Activated CD4-positive, alpha-beta T cell treated with anti-CD3 and anti-CD28 coated beads for 4 hours (primary cell): ENCODE data around the gene ATP6V1G1.
A peak's percentile ranks its signal among the peaks of the same experiment; 100 is the strongest.
"Not testable (repeated sequence)": the region's sequence is repeated elsewhere in the genome, so short reads cannot be mapped to it uniquely, and the experiment has no call there.

ENCODE experiments used
- DNase-seq, 2 donors: peaks; one replicate each; pipeline ENCODE4 v3.0.0-alpha.2; 2020

Gene ATP6V1G1, protein sequence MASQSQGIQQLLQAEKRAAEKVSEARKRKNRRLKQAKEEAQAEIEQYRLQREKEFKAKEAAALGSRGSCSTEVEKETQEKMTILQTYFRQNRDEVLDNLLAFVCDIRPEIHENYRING

DNA sequence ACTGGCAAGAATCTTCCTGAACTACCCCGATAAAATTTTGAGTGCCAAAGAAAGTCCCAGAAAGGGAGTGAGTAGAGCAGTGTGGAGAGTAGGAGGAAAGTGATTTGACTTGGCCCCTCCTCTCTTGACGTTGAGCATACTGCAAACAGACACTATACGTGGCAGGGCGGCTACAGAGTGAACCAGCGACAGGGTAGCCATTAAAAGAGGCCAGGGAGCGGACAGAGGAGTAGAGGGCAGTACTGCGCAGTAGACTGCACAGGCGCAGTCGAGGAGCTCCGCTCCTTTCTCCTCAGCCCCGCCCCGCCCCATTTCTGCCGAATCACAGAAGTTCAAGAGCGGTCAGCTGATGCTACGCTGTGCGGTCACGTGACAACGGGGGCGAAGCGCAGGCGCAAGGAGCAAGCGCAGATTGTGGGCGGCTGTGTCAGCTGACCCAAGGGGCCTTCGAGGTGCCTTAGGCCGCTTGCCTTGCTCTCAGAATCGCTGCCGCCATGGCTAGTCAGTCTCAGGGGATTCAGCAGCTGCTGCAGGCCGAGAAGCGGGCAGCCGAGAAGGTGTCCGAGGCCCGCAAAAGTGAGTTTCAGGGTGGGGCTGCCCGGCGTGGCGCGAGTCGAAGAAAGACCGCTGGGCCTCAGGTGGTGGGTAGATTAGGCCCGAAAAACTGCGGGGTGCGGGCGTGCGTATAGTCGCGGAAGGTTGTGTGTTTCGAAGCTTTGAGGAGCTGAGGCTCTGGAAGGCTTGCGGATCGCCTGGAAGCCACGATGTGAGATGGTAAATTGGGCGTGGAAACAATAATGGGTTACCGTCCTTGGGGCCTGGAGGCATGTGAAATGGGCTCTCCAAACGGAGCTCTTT lies at the start of gene ATP6V1G1:
ATP6V1G1 (plus strand) TSS at position 425 of the 858 bp plus-strand sequence; CDS start at position 495, 70 bp downstream.
- peak; percentile 99 for DNase-seq

DNA sequence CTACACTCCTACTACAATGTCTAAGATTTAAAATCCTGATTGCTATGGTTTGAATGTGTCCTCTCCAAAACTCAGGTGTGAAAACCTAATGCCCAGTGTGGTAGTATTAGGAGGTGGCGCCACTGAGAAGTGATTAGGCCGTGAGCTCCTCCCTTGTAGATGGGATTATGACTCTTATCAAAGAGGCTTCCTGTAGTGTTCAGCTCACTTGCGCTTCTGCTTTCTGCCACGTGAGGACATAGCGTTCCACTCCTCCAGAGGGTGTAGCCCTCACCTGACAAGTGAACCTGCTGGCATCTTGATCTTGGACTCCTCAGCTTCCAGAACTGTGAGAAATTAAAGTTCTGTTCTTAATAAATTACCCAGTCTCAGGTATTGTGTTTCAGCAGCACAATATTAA lies 49.3 kb upstream of the ATP6V1G1 start:
- peak; percentile 3 to 10 for DNase-seq

- DNase-seq = no peak
Observed at GRCh38 chr9:114539701-114540380, 47.7 kb upstream of the ATP6V1G1 start.

- no peak for DNase-seq
Observed at GRCh38 chr9:114545055-114545454, 42.5 kb upstream of the ATP6V1G1 start.

- no peak for DNase-seq
Observed at GRCh38 chr9:114546851-114547250, 40.7 kb upstream of the ATP6V1G1 start.

- no peak for DNase-seq
Observed at GRCh38 chr9:114549697-114550330, 37.8 kb upstream of the ATP6V1G1 start.

DNA sequence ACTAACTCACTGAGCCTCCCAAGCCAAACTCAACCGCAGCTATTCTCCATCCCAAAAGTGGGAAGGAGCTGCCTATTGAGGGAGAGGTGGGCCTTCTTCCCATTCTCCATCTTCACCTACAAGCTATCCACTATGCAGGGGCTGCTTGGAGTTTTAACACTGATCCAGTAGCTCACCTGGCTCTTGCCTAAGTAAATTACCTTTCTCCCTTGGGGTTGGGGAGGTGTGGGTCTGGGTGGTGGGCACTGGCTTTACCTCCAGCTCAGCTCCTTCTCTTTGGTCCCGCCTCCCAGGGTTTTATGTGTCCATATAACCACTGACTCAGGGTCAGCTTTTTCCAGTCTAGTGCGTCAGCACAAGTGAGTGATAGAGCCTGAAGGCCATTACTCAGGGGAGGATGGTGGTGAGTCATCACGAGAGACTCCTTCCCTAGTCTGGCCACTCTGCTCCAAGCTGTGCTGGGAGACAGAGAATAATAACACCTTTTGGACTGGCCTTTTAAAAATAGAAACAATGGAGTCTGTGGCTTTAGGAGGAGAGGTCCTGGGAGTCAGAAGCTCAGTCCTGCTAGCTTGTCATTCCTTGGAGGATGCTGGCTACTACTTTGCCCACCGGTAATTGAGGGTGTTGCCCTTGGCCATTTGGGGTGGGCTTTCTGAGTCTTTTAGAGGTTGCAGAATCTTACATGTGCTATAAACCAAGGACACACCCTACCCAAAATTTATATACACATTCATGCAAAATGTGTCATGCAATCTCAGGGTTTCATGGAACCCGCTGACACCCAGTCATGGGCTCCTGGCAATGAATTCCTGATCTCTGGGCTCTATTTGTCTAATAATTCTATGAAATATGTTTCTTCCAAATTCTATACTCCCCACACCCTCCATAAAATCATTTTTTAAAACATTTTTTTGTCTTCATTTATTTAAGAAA lies 35.6 kb upstream of the ATP6V1G1 start:
- no peak for DNase-seq

DNA sequence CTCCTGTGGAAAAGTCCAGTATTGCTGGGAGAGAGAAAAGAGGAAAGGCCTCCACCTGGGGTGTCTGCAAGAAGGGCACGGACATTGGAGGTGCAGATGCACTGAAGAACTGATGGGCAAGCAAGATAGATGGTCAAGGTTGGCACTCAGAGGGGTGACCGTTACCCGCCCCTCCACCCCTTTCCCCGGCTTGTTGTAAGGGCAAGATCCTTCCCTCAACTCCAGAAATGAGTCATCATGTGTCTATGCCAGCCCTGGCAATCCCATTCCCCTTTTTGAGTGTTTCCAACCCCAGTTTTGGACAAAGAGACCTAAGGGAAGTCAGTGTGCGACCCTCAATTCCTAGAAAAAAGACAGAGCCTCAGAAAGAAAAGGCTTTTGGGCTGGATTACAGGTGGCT lies 34.9 kb upstream of the ATP6V1G1 start:
- DNase-seq = no peak

DNA sequence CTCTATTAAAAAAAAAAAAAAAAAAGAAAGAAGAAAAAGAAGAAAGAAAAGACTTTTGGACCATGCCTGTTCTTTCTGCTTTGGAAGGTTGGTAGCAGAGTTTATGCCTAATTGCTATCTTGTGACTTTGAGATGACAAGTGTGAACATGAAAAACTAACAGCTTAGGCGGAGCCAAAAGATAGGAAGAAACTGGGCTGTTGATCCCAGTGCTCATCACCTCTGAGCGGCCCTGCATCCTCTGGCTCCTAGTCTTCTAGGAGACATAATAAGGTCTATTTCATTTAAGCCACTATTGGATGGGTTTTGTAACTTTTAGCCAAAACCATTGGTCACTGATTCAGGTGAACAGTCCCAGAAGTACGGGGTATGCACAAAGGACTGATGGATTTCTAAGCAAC lies 34.4 kb upstream of the ATP6V1G1 start:
- no peak for DNase-seq

DNA sequence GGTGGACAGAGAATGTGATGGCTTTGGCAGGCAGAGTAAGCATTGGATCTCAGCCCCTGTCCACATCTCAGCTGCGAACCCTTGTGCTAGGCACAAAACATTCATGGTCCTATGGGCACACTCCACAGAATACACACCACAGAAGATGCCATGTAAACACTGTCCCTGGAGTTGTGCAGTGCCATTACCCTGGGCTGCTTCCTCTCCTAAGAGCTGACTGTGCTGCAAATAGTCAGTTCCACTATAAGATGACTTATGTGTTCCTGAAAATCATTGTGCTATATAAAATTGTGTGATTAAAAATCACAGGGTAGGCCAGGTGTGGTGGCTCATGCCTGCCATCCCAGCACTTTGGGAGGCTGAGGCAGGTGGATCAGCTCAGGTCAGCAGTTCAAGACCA lies 31.9 kb upstream of the ATP6V1G1 start:
- no peak for DNase-seq

DNA sequence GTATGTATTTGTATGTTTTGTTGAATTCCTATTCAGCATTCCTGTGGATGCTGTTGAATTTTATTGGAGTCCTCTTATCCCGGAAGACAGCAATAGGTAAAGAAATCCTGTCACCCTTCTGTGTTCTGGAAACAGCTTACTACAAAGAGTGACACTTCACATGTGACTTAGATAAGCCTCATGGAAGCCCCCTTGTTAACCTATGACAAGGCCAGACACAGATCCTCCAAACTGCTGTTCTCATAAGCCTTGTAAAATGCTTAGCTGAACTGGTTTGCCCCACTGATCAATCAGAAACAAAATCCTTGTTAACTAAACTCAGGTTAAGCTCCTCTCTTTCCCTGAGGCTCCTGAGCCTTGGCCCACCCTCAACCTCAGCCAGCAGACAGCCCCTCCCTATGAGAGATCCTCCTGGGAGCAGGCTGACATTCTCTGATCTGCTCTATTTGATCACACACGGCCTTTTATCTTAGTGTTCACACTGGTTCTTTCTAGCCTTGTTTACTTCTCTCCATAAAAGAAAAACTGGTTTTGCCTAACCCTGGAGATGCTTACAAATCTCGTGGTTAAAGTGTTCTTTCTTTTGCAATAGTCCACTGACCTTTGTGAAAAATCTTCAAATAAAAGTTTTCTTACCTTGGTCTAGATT lies 29.4 kb upstream of the ATP6V1G1 start:
- no peak for DNase-seq

DNA sequence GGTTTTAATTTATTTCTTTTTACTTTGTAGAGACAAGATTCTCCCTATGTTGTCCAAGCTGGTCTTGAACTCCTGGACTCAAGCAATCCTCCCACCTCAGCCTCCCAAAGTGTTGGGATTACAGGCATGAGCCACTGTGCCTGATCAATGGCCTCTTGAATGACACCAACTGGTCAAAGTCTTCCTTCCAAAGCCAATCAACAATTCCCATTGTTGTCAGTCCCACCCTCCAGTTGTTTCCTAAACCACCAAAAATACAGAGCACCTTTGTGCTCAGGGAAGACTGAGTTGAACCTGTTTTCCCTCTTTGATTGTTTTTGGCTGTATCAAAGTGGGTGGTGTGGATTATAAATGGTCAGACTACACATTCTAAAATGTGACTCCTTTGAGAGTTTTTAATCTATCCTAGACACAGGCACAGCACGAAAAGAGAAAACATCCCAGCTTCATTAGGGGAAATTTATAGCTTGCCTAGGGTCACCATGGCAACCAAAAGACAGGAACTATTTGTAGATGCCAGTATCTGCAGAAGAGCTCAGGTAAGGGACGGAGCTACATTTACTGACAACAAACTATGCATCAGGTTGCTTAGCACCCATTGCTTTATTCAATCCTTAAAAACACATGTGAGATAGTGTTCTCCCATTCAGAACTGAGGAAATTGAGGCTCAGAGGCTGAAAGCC lies 27.6 kb upstream of the ATP6V1G1 start:
- DNase-seq = no peak

DNA sequence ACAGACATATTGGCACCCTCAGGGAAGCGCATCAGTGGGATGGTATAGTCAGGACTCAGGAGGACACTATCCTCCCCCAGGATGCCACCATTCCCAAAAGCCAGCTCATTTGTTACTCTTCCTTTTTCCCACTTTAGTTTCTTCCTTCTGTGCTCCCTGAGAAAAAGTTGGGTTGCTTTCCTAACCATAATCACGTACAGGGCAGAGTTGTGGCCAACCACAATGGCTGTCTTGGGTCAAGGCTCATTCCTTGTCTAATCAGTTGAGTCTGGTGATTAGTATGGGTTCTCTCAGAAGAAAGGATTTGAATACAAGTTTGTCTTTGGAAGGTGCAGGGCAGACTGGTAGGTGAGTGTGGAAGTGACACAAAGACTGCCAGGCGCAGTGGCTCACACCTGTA lies 26.6 kb upstream of the ATP6V1G1 start:
- DNase-seq = no peak

DNA sequence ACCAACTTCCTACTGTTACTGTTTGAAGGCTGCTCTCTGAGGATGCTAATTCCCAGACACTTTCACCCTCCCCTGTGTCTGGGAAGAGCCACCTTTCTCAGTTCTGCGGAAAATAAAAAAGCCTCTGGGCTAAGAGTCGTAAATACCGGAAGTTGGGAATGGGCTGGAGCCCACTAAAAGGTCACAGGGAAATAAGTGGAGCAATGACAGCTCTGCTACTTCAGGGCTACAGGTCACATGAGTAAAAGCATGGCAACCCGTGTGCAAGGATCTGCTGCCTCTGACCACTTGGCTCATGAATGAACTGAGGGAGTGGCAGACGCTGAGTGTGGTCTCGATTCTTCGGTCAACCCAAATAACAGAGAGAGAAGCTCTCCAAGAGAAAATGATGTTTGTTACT lies 25.8 kb upstream of the ATP6V1G1 start:
- no peak for DNase-seq

DNA sequence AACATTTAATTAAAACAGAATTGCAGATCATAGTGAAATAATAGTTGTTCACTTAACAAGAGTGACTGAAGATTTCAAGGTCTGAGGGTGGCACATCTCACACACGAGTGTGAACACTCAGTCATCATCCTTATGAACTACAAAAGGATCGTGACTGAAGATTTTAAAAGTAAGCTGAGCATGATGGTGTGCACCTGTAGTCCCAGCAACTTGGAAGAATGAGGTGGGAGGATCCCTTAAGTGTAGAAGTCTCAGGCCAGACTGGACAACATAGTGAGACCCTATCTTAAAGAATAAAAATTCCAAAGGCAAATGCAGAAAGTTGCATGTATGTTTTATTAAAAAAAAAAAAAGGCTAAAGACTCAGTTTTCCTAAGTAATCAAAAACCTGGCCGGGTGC lies 22.4 kb upstream of the ATP6V1G1 start:
- DNase-seq = no peak

GRCh38 chr9:114570742-114571141 lies 16.8 kb upstream of the ATP6V1G1 start:
- no peak for DNase-seq

DNA sequence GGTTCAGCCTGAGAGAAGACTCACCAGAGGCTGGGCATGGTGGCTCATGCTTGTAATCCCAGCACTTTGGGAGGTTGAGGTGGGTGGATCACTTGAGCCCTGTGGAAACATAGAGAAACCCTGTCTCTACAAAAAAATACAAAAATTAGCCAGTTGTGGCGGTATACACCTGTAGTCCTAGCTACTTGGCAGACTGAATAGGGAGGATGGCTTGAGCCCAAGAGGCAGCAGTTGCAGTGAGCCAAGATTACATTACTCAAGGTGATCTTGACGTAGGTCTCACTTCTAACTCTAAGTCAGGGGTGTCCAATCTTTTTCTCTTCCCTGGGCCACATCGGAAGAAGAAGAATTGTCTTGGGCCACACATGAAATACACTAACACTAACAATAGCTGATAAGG lies 16.2 kb upstream of the ATP6V1G1 start:
- DNase-seq = no peak

DNA sequence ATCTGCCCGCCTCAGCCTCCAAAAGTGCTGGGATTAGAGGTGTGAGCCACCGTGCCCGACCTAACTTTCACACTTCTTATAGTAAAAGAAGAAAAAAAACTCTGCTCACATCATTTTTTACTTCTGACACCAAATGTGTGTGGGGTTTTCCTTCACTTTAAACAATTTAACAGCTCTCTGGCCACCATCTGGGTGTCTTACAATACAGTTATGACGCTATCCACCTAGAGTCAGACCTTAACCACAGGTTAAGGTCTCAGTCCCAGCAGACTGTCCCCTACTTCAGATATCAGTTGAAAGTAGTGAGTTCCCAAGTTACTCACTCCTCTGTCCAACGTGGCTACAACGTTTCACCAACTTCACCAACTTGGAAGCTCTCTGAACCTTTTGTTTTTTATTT lies 15.4 kb upstream of the ATP6V1G1 start:
- DNase-seq = no peak

GRCh38 chr9:114574438-114574837 lies 13.1 kb upstream of the ATP6V1G1 start:
- no peak for DNase-seq

DNA sequence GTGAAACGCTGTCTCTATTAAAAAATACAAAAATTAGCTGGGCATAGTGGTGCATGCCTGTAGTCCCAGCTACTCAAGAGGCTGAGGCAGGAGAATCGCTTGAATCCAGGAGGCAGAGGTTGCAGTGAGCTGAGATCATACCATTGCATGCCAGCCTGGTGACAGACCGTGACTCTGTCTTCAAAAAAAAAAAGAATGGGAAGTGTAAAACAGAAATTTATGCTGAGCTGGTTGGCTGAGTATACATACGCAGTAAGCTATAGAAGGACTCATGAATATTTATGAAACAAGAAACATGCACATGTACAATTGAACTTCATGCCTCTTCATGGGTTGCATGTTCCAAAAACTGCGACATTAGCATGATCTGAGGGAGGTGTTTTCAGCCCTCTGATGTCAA lies 10.8 kb upstream of the ATP6V1G1 start:
- DNase-seq = not testable (repeated sequence)

GRCh38 chr9:114578134-114578533 lies 9.4 kb upstream of the ATP6V1G1 start:
- not testable (repeated sequence) for DNase-seq
